K562 (cell line): ENCODE data around the gene MAP3K4. TPM values are rescaled to one million over a fixed set of nuclear protein-coding genes. Genes with fewer than 3 reads are reported as not detected.
A peak's percentile ranks its signal among the peaks of the same experiment; 100 is the strongest.

Experiments used
- BACH1 ChIP-seq: fragments of 200-800 bp; sonication (Bioruptor generic); IDR thresholded peaks from 2 replicates; pipeline ENCODE4 v1.6.1; 2016; ENCODE audit warnings: missing genetic modification characterization, missing compliant biosample characterization
- BCOR ChIP-seq: fragments of 450-650 bp; IDR thresholded peaks from 2 replicates; pipeline ENCODE4 v1.6.1; 2016
- BHLHE40 ChIP-seq: IDR thresholded peaks from 2 replicates; pipeline ENCODE4 v1.6.1; 2011; ENCODE audit warnings: low read length, improper control_type of control experiment
- BRF1 ChIP-seq: IDR thresholded peaks from 3 replicates; pipeline ENCODE4 v1.6.1; 2011; ENCODE audit warnings: borderline replicate concordance, mild to moderate bottlenecking; ENCODE audit not compliant: insufficient read length; ENCODE audit errors: extremely low read depth
- CBFB ChIP-seq: sonication (generic); formaldehyde crosslinking; IDR thresholded peaks from 2 replicates; pipeline ENCODE4 v1.4.0; 2020; ENCODE audit warnings: mild to moderate bottlenecking, missing genetic modification reagents
- CXXC5 ChIP-seq: fragments of 250-450 bp; sonication (Bioruptor Pico); IDR thresholded peaks from 2 replicates; pipeline ENCODE4 v1.8.0; 2022; ENCODE audit warnings: inconsistent platforms, mild to moderate bottlenecking, moderate library complexity
- RAD51 ChIP-seq: fragments of 450-650 bp; IDR thresholded peaks from 2 replicates; pipeline ENCODE4 v1.7.1; 2016; ENCODE audit warnings: low read depth, mild to moderate bottlenecking, borderline replicate concordance
- SIN3A ChIP-seq, 2 experiments: fragments of 150-350 bp in 1 of 2; IDR thresholded peaks; 2 replicates each; pipeline ENCODE4 v1.6.1; 2011 to 2016; ENCODE audit warnings: borderline replicate concordance in 2 of 2, low read depth in 2 of 2, low read length in 2 of 2, mild to moderate bottlenecking in 2 of 2, moderate library complexity in 2 of 2; ENCODE audit not compliant: control insufficient read depth in 1 of 2
- USF2 ChIP-seq: sonication (generic); formaldehyde crosslinking; IDR thresholded peaks from 2 replicates; pipeline ENCODE4 v1.5.0; 2020; ENCODE audit warnings: missing genetic modification reagents
- ZBTB5 ChIP-seq: fragments of 450-650 bp; IDR thresholded peaks from 2 replicates; pipeline ENCODE4 v1.6.1; 2017; ENCODE audit warnings: antibody characterized with exemption
- ZNF318 ChIP-seq, 2 experiments: fragments of 450-650 bp; IDR thresholded peaks; 2 replicates each; pipeline ENCODE4 v1.6.1; 2016; ENCODE audit warnings: mild to moderate bottlenecking in 2 of 2, borderline replicate concordance in 1 of 2, low read depth in 1 of 2, moderate library complexity in 1 of 2
- polyA plus RNA-seq, 8 experiments: library from polyadenylated mRNA; depleted of rRNA in 4 of 8; stranded (reverse) in 5 of 8; unstranded in 3 of 8; fragments of >200 nt; fragmentation: Nextera tagmentation in 2 of 8; fragmentation: Illumina TruSeq in 1 of 8; extraction: Ambion mirVana in 2 of 8; extraction: Trizol in 1 of 8; gene quantifications; 2 replicates each; pipeline versions ENCODE4 v1.2.1 to v1.2.3, GENCODE V29; 2011 to 2014; ENCODE audit warnings: inconsistent platforms in 1 of 8, missing spikeins in 1 of 8
- total RNA-seq, 7 experiments: library from RNA; depleted of rRNA in 6 of 7; stranded (reverse); fragments of >200 nt in 6 of 7; fragmentation: Illumina TruSeq in 2 of 7; extraction: Trizol in 2 of 7; gene quantifications; 2 replicates each; pipeline versions ENCODE4 v1.2.1 to v1.2.3, GENCODE V29; 2011 to 2021; ENCODE audit warnings: low replicate concordance in 1 of 7
- TF ChIP-seq, protein P1 (sequence below): sonication (generic); formaldehyde crosslinking; IDR thresholded peaks from 2 replicates; pipeline ENCODE4 v1.9.0; 2022; ENCODE audit warnings: mild to moderate bottlenecking, missing genetic modification reagents

MAP3K4 gene
- total and polyA plus RNA-seq, 9 of the 15 experiments (the other 6 are each of a cell fraction or from before 2014, with no cell fraction given): 21.0 to 77.2 (median 48.9) TPM

DNA sequence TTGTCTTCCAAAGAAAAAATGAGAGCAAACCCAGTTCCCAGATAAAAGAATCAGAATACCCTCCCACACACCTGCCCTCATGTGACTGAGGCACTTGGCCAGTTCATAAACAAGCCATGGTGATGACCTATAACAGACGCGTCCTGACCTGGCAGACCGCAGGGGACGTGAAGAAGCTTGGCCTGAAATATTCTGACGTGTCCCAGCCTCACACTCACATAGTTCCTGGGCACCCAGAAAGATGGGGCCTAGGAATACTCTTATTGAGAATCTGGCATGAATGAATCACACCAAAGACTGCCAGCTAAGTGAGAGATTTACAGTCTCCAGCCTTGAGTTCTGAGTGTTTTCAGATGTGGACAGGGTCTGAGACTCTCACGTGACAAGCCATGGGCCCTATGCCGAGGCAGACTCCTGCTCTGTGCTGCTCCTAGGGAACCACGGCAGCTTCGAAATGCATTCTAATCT lies 17.2 kb upstream of the MAP3K4 start (continued):
- TF ChIP-seq ZBTB5 (no peak), ZNF318 (IDR thresholded peaks at IDR 0.05; ENCODE audit: borderline replicate concordance in 1 of 2, low read depth in 1 of 2) (no peak), BHLHE40 (peak; percentile 70), BACH1 (tag) (peak; percentile 73; the same call in 1 of the 2 replicates), CXXC5 (CRISPR knock-in tag) (peak; percentile 39; the same call in 1 of the 2 replicates), RAD51 (peak; percentile 37; the same call in 1 of the 2 replicates), USF2 (CRISPR knock-in tag) (peak; percentile 41; the same call in 1 of the 2 replicates), CBFB (CRISPR knock-in tag) (peak; percentile 41; the same call in 1 of the 2 replicates), BRF1 (no peak), SIN3A (IDR thresholded peaks at IDR 0.05; ENCODE audit: borderline replicate concordance in 2 of 2, control insufficient read depth in 1 of 2, low read depth in 2 of 2, low read length in 2 of 2) (no peak), BCOR (no peak)
- TF ChIP-seq, protein P1, sequence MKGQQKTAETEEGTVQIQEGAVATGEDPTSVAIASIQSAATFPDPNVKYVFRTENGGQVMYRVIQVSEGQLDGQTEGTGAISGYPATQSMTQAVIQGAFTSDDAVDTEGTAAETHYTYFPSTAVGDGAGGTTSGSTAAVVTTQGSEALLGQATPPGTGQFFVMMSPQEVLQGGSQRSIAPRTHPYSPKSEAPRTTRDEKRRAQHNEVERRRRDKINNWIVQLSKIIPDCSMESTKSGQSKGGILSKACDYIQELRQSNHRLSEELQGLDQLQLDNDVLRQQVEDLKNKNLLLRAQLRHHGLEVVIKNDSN (CRISPR knock-in tag): peak; percentile 57
